H1 (cell line): ENCODE measurements around the gene TIMP4. TPM values are rescaled to one million over a fixed set of nuclear protein-coding genes. Genes with fewer than 3 reads are reported as not detected.

Source experiments
- CTCF ChIA-PET: fragments of 300-600 bp; sonication (Branson Sonifier 250); formaldehyde crosslinking; loops from one replicate; lab custom pipeline; 2021; ENCODE audit not compliant: partially characterized antibody; lab: Charles Lee
- POLR2A ChIA-PET: fragments of 300-600 bp; sonication (Branson Sonifier 250); formaldehyde crosslinking; loops from one replicate; lab custom pipeline; 2021; ENCODE audit warnings: inconsistent platforms; ENCODE audit not compliant: partially characterized antibody; lab: Charles Lee
- DNase-seq, 2 experiments: peaks; one replicate each; pipeline versions ENCODE4 v3.0.0 to v3.0.0-alpha.2; 2010 to 2022; ENCODE audit warnings: low spot score in 2 of 2, low read depth in 1 of 2, mixed read lengths in 1 of 2
- FAIRE-seq: peaks from 2 replicates; lab custom pipeline; 2011; peaks lifted over from hg19 to GRCh38; lab: Jason Lieb, UNC
- H2AFZ ChIP-seq: 2 replicates; pipeline ENCODE4 v1.8.1; 2012; ENCODE audit warnings: low read length, inconsistent platforms
- H2AK5ac ChIP-seq: 2 replicates; pipeline ENCODE4 v1.6.1; 2013; ENCODE audit warnings: low read depth, low read length
- H2BK120ac ChIP-seq: replicated peaks from 2 replicates; pipeline ENCODE3; 2013; ENCODE audit warnings: low read depth, low read length, inconsistent platforms
- H2BK12ac ChIP-seq: 2 replicates; pipeline ENCODE4 v1.6.1; 2013; ENCODE audit warnings: low read depth, low read length
- H2BK15ac ChIP-seq: 2 replicates; pipeline ENCODE4 v1.6.1; 2013; ENCODE audit warnings: low read length
- H2BK20ac ChIP-seq: 2 replicates; pipeline ENCODE4 v1.6.1; 2013; ENCODE audit warnings: low read length
- H2BK5ac ChIP-seq: 2 replicates; pipeline ENCODE4 v1.6.1; 2013; ENCODE audit warnings: low read depth, low read length
- H3K14ac ChIP-seq: 2 replicates; pipeline ENCODE4 v1.6.1; 2013; ENCODE audit warnings: inconsistent platforms; ENCODE audit not compliant: insufficient read length
- H3K18ac ChIP-seq: 2 replicates; pipeline ENCODE4 v1.6.1; 2013; ENCODE audit warnings: low read length; ENCODE audit errors: extremely low read depth
- H3K23ac ChIP-seq: 2 replicates; pipeline ENCODE4 v1.6.1; 2013; ENCODE audit warnings: inconsistent platforms; ENCODE audit not compliant: insufficient read length
- H3K23me2 ChIP-seq: 2 replicates; pipeline ENCODE4 v1.6.1; 2013; ENCODE audit warnings: low read depth, low read length
- H3K27ac ChIP-seq: 2 replicates; pipeline ENCODE4 v1.6.1; 2011; ENCODE audit warnings: low read depth, low read length, inconsistent platforms
- H3K27me3 ChIP-seq, 4 experiments: replicated peaks in 1 of 4; 1 replicate in 1 of 4; 2 replicates in 3 of 4; pipeline versions ENCODE4 v1.6.1 to v1.8.1; 2011 to 2013; ENCODE audit warnings: low read length in 3 of 4, mild to moderate bottlenecking in 3 of 4, inconsistent platforms in 2 of 4, mixed read lengths in 2 of 4, moderate library complexity in 1 of 4; ENCODE audit not compliant: control insufficient read depth in 3 of 4, insufficient read depth in 3 of 4; ENCODE audit errors: extremely low read depth in 1 of 4
- H3K36me3 ChIP-seq, 4 experiments: 2 replicates each; pipeline versions ENCODE4 v1.6.1 to v1.8.1; 2011 to 2013; ENCODE audit warnings: mild to moderate bottlenecking in 4 of 4, low read length in 3 of 4, moderate library complexity in 2 of 4, control low read depth in 1 of 4, inconsistent platforms in 1 of 4; ENCODE audit not compliant: insufficient read depth in 4 of 4, control insufficient read depth in 2 of 4
- H3K4ac ChIP-seq: replicated peaks from 2 replicates; pipeline ENCODE3; 2013; ENCODE audit warnings: low read length, low read depth, mixed read lengths, inconsistent platforms; ENCODE audit not compliant: insufficient read length
- H3K4me1 ChIP-seq, 4 experiments: replicated peaks in 1 of 4; 1 replicate in 1 of 4; 2 replicates in 3 of 4; pipeline versions ENCODE4 v1.6.1 to v1.8.1; 2011 to 2013; ENCODE audit warnings: low read length in 3 of 4, inconsistent platforms in 2 of 4, mixed read lengths in 1 of 4; ENCODE audit not compliant: insufficient read depth in 4 of 4, control insufficient read depth in 3 of 4
- H3K4me2 ChIP-seq, 2 experiments: 2 replicates each; pipeline versions ENCODE4 v1.6.1 to v1.8.1; 2011 to 2013; ENCODE audit warnings: low read depth in 2 of 2, low read length in 2 of 2, control low read depth in 1 of 2, inconsistent platforms in 1 of 2, mild to moderate bottlenecking in 1 of 2; ENCODE audit not compliant: insufficient read depth in 1 of 2
- H3K4me3 ChIP-seq, 4 experiments: fragments of 200-600, 300-600 bp in 1 of 4; sonication (generic), shearing (Covaris generic), sonication (Bioruptor Twin) in 1 of 4; 2 replicates each; pipeline versions ENCODE4 v1.5.1 to v1.8.1; 2011 to 2016; ENCODE audit warnings: low read length in 4 of 4, low read depth in 3 of 4, control low read depth in 2 of 4, inconsistent platforms in 2 of 4, mild to moderate bottlenecking in 2 of 4, mixed read lengths in 1 of 4, moderate library complexity in 1 of 4; ENCODE audit not compliant: insufficient read depth in 2 of 4; ENCODE audit errors: extremely low read depth in 1 of 4
- H3K56ac ChIP-seq: replicated peaks from 2 replicates; pipeline ENCODE3; 2013; ENCODE audit warnings: low read depth, mild to moderate bottlenecking, mixed read lengths, low read length, inconsistent platforms; ENCODE audit not compliant: insufficient read length
- H3K79me1 ChIP-seq: 2 replicates; pipeline ENCODE4 v1.6.1; 2013; ENCODE audit warnings: low read depth, low read length, control low read depth
- H3K79me2 ChIP-seq, 2 experiments: 2 replicates each; pipeline versions ENCODE4 v1.6.1 to v1.8.1; 2012 to 2013; ENCODE audit warnings: low read length in 2 of 2, mild to moderate bottlenecking in 2 of 2, inconsistent platforms in 1 of 2; ENCODE audit not compliant: insufficient read depth in 2 of 2, control insufficient read depth in 1 of 2
- H3K9ac ChIP-seq, 4 experiments: replicated peaks in 1 of 4; 1 replicate in 1 of 4; 2 replicates in 3 of 4; pipeline versions ENCODE4 v1.6.1 to v1.8.1; 2011 to 2013; ENCODE audit warnings: low read depth in 3 of 4, low read length in 3 of 4, control low read depth in 2 of 4, mild to moderate bottlenecking in 2 of 4, moderate library complexity in 2 of 4, inconsistent platforms in 1 of 4; ENCODE audit errors: extremely low read depth in 1 of 4
- H3K9me3 ChIP-seq, 2 experiments: 2 replicates each; pipeline versions ENCODE4 v1.6.1 to v1.8.1; 2012 to 2013; ENCODE audit warnings: mild to moderate bottlenecking in 2 of 2, moderate library complexity in 2 of 2, control low read depth in 1 of 2, inconsistent platforms in 1 of 2, low read depth in 1 of 2, low read length in 1 of 2, mixed read lengths in 1 of 2; ENCODE audit not compliant: insufficient read depth in 2 of 2
- H4K20me1 ChIP-seq, 2 experiments: replicated peaks in 1 of 2; 2 replicates each; pipeline versions ENCODE3 to v1.8.1; 2011 to 2013; ENCODE audit warnings: inconsistent platforms in 2 of 2, low read length in 2 of 2, mild to moderate bottlenecking in 1 of 2; ENCODE audit not compliant: insufficient read depth in 2 of 2, control insufficient read depth in 1 of 2
- H4K5ac ChIP-seq: 2 replicates; pipeline ENCODE4 v1.6.1; 2013; ENCODE audit warnings: low read length, low read depth, mixed read lengths, inconsistent platforms; ENCODE audit not compliant: insufficient read length
- H4K8ac ChIP-seq: 2 replicates; pipeline ENCODE4 v1.8.0; 2013; ENCODE audit warnings: mild to moderate bottlenecking, moderate library complexity, low read length, inconsistent platforms; ENCODE audit not compliant: insufficient read depth; ENCODE audit errors: extremely low read depth
- H4K91ac ChIP-seq: replicated peaks from 2 replicates; pipeline ENCODE3; 2013; ENCODE audit warnings: low read length, mixed read lengths, inconsistent platforms; ENCODE audit not compliant: insufficient read length
- EGR1 ChIP-seq: IDR thresholded peaks from 2 replicates; pipeline ENCODE4 v1.6.1; 2011; ENCODE audit warnings: low read depth, low read length, borderline replicate concordance
- SAP30 ChIP-seq: fragments of 300-600 bp; sonication (generic); IDR thresholded peaks from 2 replicates; pipeline ENCODE4 v1.7.1; 2012; ENCODE audit warnings: low read length, moderate library complexity, mild to moderate bottlenecking, inconsistent platforms; ENCODE audit not compliant: insufficient read depth, insufficient replicate concordance
- WGBS, 2 experiments: shearing (Covaris generic) in 1 of 2; methylation state at CpG; one replicate each; pipeline versions ENCODE4 v1.1.6 to v1.1.7; 2013 to 2015; ENCODE audit warnings: low lambda C conversion rate in 2 of 2, mixed read lengths in 2 of 2, inconsistent platforms in 1 of 2, low coverage in 1 of 2, missing lambda C conversion rate in 1 of 2; ENCODE audit not compliant: insufficient replicate concordance in 2 of 2, insufficient coverage in 1 of 2, insufficient read length in 1 of 2; ENCODE audit errors: extremely low coverage in 1 of 2, missing lambda C conversion rate in 1 of 2; 5-methylcytosine and 5-hydroxymethylcytosine counted together
- polyA plus RNA-seq, 7 experiments: library from polyadenylated mRNA; depleted of rRNA in 3 of 7; stranded (reverse) in 5 of 7; unstranded in 2 of 7; fragments of >200 nt in 5 of 7; fragments of 200-250 nt in 2 of 7; gene quantifications; 1 replicate in 5 of 7; 2 replicates in 1 of 7; 4 replicates in 1 of 7; pipeline versions ENCODE4 v1.2.1 to v1.2.3, GENCODE V29; 2011 to 2013; ENCODE audit warnings: missing spikeins in 2 of 7, mixed read lengths in 2 of 7
- total RNA-seq: library from RNA; stranded (reverse); fragmentation: NEBNext Ultra II Directional; extraction: Animal tissue kit (Norgen Biotek cat#: 25700); gene quantifications from 2 replicates; pipeline ENCODE4 v1.2.1, GENCODE V29; 2021

TIMP4 gene
- total and polyA plus RNA-seq, 2 of the 8 experiments (the other 6 are each of a cell fraction or from before 2014, with no cell fraction given), result 5.1 to 8.7 TPM

DNA sequence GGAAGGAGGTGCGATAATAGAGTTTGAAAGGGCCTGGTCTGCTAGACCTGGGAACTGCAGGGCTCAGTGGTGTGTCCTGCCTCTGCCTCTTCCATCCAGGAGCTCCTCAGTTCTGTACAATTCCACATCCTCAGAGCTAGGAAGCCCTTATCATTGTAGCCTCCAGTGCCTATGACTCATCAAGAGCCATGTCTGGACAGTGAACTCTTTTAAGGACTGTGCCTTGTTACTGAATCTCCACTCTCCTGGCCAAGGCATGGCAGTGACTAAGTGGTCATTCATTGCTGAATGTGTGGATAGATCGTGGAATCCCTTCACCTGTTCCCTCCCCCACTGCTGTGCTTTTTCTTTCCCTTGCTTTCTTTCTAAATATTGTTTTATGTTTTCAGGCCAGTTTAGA, 2.9 kb downstream of the TIMP4 start:
- Histone ChIP-seq H3K56ac (no peak overlapping the region), H3K4me2 (no peak overlapping the region), H2BK5ac (no peak overlapping the region), H4K5ac (no peak overlapping the region), H4K20me1 (no peaks in the 10 kb centered on the region), H3K23ac (no peak overlapping the region), H4K8ac (no peak overlapping the region), H3K79me2 (no peaks in the 10 kb centered on the region), H3K23me2 (peaks cover 7% of the 10 kb centered on the region), H3K27me3 (no peaks in the 10 kb centered on the region), H3K27ac (no peak overlapping the region), H2AK5ac (no peak overlapping the region), H2BK20ac (no peak overlapping the region), H3K79me1 (no peaks in the 10 kb centered on the region), H3K36me3 (no peaks in the 10 kb centered on the region; a peak in 1 of 8 replicates), H2BK120ac (no peak overlapping the region), H3K4me3 (no peak overlapping the region), H3K4ac (no peak overlapping the region), H3K9me3 (no peaks in the 10 kb centered on the region), H3K18ac (no peak overlapping the region), H3K9ac (no peak overlapping the region), H3K14ac (no peak overlapping the region), H2BK12ac (no peak overlapping the region), H2BK15ac (no peak overlapping the region), H3K4me1 (peaks cover 4 to 15% (median 13%) of the 10 kb centered on the region in 4 experiments; a peak in 6 of 7 replicates), H2AFZ (no peak overlapping the region), H4K91ac (no peak overlapping the region)
- no peak for DNase-seq
- CTCF ChIA-PET, result interaction anchor here (0.9 to 37.6 kb wide), 5 partner anchors 9 to 45 kb away, joined by 3 to 651 read pairs (median 6); no protein-coding TSS in a partner anchor
- no peak for FAIRE-seq
- 91% methylated on average over 2 of the region's 2 CpGs; no CpG with 5 or more reads in 1 of the 2 experiments for WGBS, 2 experiments
- POLR2A ChIA-PET, result interaction anchor here (0.7 to 1.1 kb wide), 2 partner anchors 9 to 67 kb away, joined by 3 read pairs; no protein-coding TSS in a partner anchor
- no peak for TF ChIP-seq SAP30
- no peak for TF ChIP-seq EGR1
